ENCODE data around the gene HCRT.
"Not testable (repeated sequence)": the region's sequence is repeated elsewhere in the genome, so short reads cannot be mapped to it uniquely, and the experiment has no call there.

HCRT gene

DNA sequence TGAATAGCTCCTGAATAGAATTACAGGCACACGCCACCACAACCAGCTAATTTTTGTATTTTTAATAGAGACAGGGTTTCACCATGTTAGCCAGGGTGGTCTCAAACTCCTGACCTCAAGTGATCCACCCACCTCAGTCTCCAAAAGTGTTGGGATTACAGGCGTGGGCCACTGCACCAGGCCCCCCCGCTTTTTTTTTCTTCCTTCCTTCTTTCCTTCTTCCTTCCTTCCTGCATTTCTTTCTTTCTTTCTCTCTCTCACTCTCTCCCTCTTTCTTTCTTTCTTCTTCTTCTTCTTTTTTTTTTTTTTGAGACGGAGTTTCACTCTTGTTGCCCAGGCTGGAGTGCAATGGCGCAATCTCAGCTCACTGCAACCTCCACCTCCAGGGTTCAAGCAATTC is 939 bp upstream of the HCRT start:
- H2BK15ac ChIP-seq (ENCODE audit: low read depth, poor library complexity, severe bottlenecking); H3K79me1 ChIP-seq (replicated peaks; ENCODE audit: low read length, poor library complexity, severe bottlenecking); H3K4ac ChIP-seq (ENCODE audit: low read depth in 1 of 2, low read length in 2 of 2); H2BK120ac ChIP-seq (ENCODE audit: low read depth, low read length); DNase-seq; H3K18ac ChIP-seq (ENCODE audit: low read depth in 1 of 2, low read length in 2 of 2); H3K27ac ChIP-seq (ENCODE audit: low read length, poor library complexity, severe bottlenecking); H3K9ac ChIP-seq (ENCODE audit: low read length); H2AK5ac ChIP-seq (ENCODE audit: low read length, severe bottlenecking); H3K14ac ChIP-seq (ENCODE audit: low read length in 2 of 2); H3K23ac ChIP-seq (ENCODE audit: low read length in 2 of 2); H3K9me3 ChIP-seq (ENCODE audit: control insufficient read depth, low read length); H3K4me3 ChIP-seq (ENCODE audit: insufficient read depth in 1 of 2, low read depth in 1 of 2, low read length in 2 of 2); H3K36me3 ChIP-seq (ENCODE audit: control insufficient read depth in 1 of 2, insufficient read depth in 2 of 2, low read depth in 1 of 2, low read length in 2 of 2); H4K91ac ChIP-seq (ENCODE audit: low read length); H3K4me2 ChIP-seq (ENCODE audit: low read length, poor library complexity, severe bottlenecking); H4K8ac ChIP-seq (ENCODE audit: low read length); H2AFZ ChIP-seq (ENCODE audit: low read depth, low read length); H2BK5ac ChIP-seq (ENCODE audit: low read depth, low read length, poor library complexity, severe bottlenecking); H2BK12ac ChIP-seq (ENCODE audit: low read length in 2 of 2): not testable (repeated sequence)
- H3K27me3 ChIP-seq (ENCODE audit: control insufficient read depth in 1 of 2, insufficient read depth in 1 of 2, low read length in 2 of 2): peaks cover 20 to 23% of the 10 kb centered on the region in 2 experiments
- H3K4me1 ChIP-seq (ENCODE audit: control insufficient read depth, insufficient read depth, low read depth, low read length): peaks cover 16% of the 10 kb centered on the region
- WGBS: 89% methylated on average over 5 of the region's 5 CpGs

DNA sequence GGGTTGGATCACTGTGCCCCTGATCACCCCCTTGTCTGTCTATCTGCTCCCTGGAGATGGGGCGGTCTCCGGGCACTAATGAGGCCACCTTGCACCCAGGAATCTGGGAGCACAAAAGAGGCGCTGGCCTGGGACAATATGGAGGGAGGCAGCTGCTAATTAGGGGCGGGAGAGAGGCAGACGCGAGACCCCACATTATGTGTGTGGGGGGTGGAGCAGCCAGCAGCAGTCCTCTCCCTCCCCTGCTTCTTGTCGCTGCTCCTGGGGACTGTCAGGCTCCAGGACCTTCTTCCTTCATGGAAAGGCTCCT is 324 bp upstream of the HCRT start:
- H3K27me3 ChIP-seq (ENCODE audit: control insufficient read depth in 1 of 2, insufficient read depth in 1 of 2, low read length in 2 of 2): peaks cover 27 to 29% of the 10 kb centered on the region in 2 experiments
- H4K91ac ChIP-seq (ENCODE audit: low read length): no peak overlapping the region
- no peak overlapping the region for H2BK120ac ChIP-seq (ENCODE audit: low read depth, low read length)
- H3K4me1 ChIP-seq (ENCODE audit: control insufficient read depth, insufficient read depth, low read depth, low read length): peaks cover 22% of the 10 kb centered on the region
- no peak overlapping the region for H3K4ac ChIP-seq (ENCODE audit: low read depth in 1 of 2, low read length in 2 of 2)
- H3K27ac ChIP-seq (ENCODE audit: low read length, poor library complexity, severe bottlenecking): no peak overlapping the region
- no peak overlapping the region for H3K18ac ChIP-seq (ENCODE audit: low read depth in 1 of 2, low read length in 2 of 2)
- no peak overlapping the region for H2BK15ac ChIP-seq (ENCODE audit: low read depth, poor library complexity, severe bottlenecking)
- H3K36me3 ChIP-seq (ENCODE audit: control insufficient read depth in 1 of 2, insufficient read depth in 2 of 2, low read depth in 1 of 2, low read length in 2 of 2): no peaks in the 10 kb centered on the region
- H3K23ac ChIP-seq (ENCODE audit: low read length in 2 of 2): no peak overlapping the region
- H3K79me1 ChIP-seq (replicated peaks; ENCODE audit: low read length, poor library complexity, severe bottlenecking): no peaks in the 10 kb centered on the region
- 62% methylated on average over 7 of the region's 7 CpGs for WGBS
- H2AFZ ChIP-seq (ENCODE audit: low read depth, low read length): no peak overlapping the region
- H3K9me3 ChIP-seq (ENCODE audit: control insufficient read depth, low read length): no peaks in the 10 kb centered on the region
- DNase-seq: no peak
- H2BK5ac ChIP-seq (ENCODE audit: low read depth, low read length, poor library complexity, severe bottlenecking): no peak overlapping the region
- H4K8ac ChIP-seq (ENCODE audit: low read length): no peak overlapping the region
- no peak overlapping the region for H2AK5ac ChIP-seq (ENCODE audit: low read length, severe bottlenecking)
- no peak overlapping the region for H3K4me3 ChIP-seq (ENCODE audit: insufficient read depth in 1 of 2, low read depth in 1 of 2, low read length in 2 of 2)
- H3K14ac ChIP-seq (ENCODE audit: low read length in 2 of 2): no peak overlapping the region
- no peak overlapping the region for H2BK12ac ChIP-seq (ENCODE audit: low read length in 2 of 2)
- H3K4me2 ChIP-seq (ENCODE audit: low read length, poor library complexity, severe bottlenecking): no peak overlapping the region
- no peak overlapping the region for H3K9ac ChIP-seq (ENCODE audit: low read length)

DNA sequence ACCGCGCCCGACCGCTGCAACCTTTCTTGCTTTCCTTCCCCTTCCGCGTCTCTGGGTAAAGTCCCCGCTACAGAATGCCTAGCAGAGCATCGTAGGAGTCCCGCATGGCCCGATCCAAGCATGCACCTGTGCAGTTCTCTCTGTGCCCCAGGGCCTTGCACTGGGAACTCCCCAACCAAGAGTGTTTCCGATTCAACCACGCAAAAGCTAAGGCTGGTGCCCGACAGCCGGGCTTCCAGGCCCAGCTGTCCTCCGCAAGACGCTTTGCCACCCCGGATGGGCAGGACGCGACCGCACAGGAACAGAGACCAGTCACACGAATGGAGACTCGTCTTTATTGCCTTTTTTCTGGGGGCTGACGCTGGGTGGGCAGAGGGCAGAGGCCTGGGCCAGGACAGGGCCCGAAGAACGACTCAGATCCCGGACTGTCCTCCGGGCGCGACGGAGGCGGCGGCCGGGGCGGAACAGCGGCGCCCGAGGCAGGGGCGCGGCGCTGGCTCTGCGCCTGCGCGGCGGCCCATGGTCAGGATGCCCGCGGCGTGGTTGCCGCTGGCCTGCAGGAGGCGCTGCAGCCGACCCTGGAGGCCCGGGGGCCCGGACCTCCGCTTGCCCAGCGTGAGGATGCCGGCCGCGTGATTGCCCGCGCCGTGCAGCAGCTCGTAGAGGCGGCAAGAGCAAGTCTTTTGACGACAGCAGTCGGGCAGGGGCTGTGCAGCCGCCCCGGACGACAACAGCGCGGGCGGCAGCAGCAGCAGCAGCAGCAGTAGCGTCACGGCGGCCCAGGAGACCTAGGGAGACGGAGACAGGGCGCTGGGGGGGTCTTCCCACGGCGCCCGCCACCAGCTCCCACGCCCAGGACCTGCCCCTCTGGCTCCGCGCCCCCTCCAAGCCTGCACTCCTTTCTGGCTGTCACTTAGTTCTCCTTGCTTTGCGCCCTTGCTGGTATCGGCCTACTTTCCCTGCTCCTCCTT is 1.2 kb downstream of the HCRT start:
- H2AFZ ChIP-seq (ENCODE audit: low read depth, low read length): peak overlapping the region; percentile 72
- H3K36me3 ChIP-seq (ENCODE audit: control insufficient read depth in 1 of 2, insufficient read depth in 2 of 2, low read depth in 1 of 2, low read length in 2 of 2): no peaks in the 10 kb centered on the region
- H3K14ac ChIP-seq (ENCODE audit: low read length in 2 of 2): peak overlapping the region in 1 of 2 experiments; percentile 12
- peaks cover 25% of the 10 kb centered on the region for H3K4me1 ChIP-seq (ENCODE audit: control insufficient read depth, insufficient read depth, low read depth, low read length)
- peak overlapping the region; percentile 51 to 76 for H3K4me3 ChIP-seq (ENCODE audit: insufficient read depth in 1 of 2, low read depth in 1 of 2, low read length in 2 of 2)
- H3K23ac ChIP-seq (ENCODE audit: low read length in 2 of 2): no peak overlapping the region
- H4K91ac ChIP-seq (ENCODE audit: low read length): no peak overlapping the region
- H3K27me3 ChIP-seq (ENCODE audit: control insufficient read depth in 1 of 2, insufficient read depth in 1 of 2, low read length in 2 of 2): peaks cover 42 to 44% of the 10 kb centered on the region in 2 experiments
- no peaks in the 10 kb centered on the region for H3K9me3 ChIP-seq (ENCODE audit: control insufficient read depth, low read length)
- no peak overlapping the region for H3K27ac ChIP-seq (ENCODE audit: low read length, poor library complexity, severe bottlenecking)
- H3K4ac ChIP-seq (ENCODE audit: low read depth in 1 of 2, low read length in 2 of 2): peak overlapping the region; percentile 45 to 84
- no peak overlapping the region for H2BK5ac ChIP-seq (ENCODE audit: low read depth, low read length, poor library complexity, severe bottlenecking)
- peak overlapping the region; percentile 74 for H3K9ac ChIP-seq (ENCODE audit: low read length)
- peak overlapping the region; percentile 97 for H4K8ac ChIP-seq (ENCODE audit: low read length)
- H2BK12ac ChIP-seq (ENCODE audit: low read length in 2 of 2): peak overlapping the region in 1 of 2 experiments; percentile 4
- WGBS: 15% methylated on average over 68 of the region's 83 CpGs
- no peak overlapping the region for H2AK5ac ChIP-seq (ENCODE audit: low read length, severe bottlenecking)
- H3K18ac ChIP-seq (ENCODE audit: low read depth in 1 of 2, low read length in 2 of 2): peak overlapping the region; percentile 50 to 80
- H3K79me1 ChIP-seq (replicated peaks; ENCODE audit: low read length, poor library complexity, severe bottlenecking): no peaks in the 10 kb centered on the region
- peak overlapping the region; percentile 58 for H2BK15ac ChIP-seq (ENCODE audit: low read depth, poor library complexity, severe bottlenecking)
- H2BK120ac ChIP-seq (ENCODE audit: low read depth, low read length): no peak overlapping the region
- peak; percentile 60 for DNase-seq
- peak overlapping the region; percentile 91 for H3K4me2 ChIP-seq (ENCODE audit: low read length, poor library complexity, severe bottlenecking)

DNA sequence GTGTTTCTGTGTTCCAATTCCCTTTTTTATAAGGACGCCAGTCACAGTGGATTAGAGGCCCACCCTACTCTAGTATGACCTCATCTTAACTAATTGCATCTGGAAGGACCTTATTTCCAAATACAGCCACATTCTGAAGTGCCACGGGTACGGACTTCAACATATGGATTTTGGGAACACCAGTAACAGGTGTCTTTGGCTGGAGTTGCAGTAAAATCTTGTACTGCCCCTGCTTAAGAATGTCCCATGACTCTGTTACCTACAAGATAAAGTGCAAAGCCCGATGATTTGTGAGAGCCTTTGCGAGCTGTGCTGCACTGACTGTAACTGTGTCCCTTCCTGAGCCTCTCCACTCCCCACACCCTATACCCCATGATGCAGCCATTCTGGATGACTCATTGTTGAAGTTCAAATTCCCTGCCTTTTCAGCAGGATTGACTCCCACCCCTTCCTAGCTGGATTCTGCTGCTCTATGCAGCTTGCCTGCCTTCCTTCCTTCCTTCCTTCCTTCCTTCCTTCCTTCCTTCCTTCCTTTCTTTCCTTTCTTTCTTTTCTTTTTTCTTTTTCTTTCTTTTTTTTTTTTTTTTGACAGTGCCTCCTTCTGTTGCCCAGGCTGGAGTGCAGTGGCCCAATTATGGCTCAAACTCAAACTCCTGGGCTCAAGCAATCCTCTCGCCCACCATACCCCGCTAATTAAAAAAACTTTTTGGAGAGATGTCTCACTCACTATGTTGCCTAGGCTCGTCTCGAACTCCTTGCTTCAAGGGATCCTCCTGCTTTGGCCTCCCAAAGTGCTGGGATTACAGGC is 2.1 kb downstream of the HCRT start:
- 75% methylated on average over 9 of the region's 9 CpGs for WGBS
- H3K27me3 ChIP-seq (ENCODE audit: control insufficient read depth in 1 of 2, insufficient read depth in 1 of 2, low read length in 2 of 2): peaks cover 49 to 53% of the 10 kb centered on the region in 2 experiments
- H3K27ac ChIP-seq (ENCODE audit: low read length, poor library complexity, severe bottlenecking): no peak overlapping the region
- peak overlapping the region; percentile 74 for H3K9ac ChIP-seq (ENCODE audit: low read length)
- H3K4me2 ChIP-seq (ENCODE audit: low read length, poor library complexity, severe bottlenecking): peak overlapping the region; percentile 91
- peak; percentile 52 for DNase-seq
- peak overlapping the region; percentile 66 for H4K8ac ChIP-seq (ENCODE audit: low read length)
- H3K9me3 ChIP-seq (ENCODE audit: control insufficient read depth, low read length): no peaks in the 10 kb centered on the region
- peak overlapping the region in 1 of 2 experiments; percentile 45 for H3K4ac ChIP-seq (ENCODE audit: low read depth in 1 of 2, low read length in 2 of 2)
- H3K14ac ChIP-seq (ENCODE audit: low read length in 2 of 2): no peak overlapping the region
- H2BK15ac ChIP-seq (ENCODE audit: low read depth, poor library complexity, severe bottlenecking): no peak overlapping the region
- H3K18ac ChIP-seq (ENCODE audit: low read depth in 1 of 2, low read length in 2 of 2): no peak overlapping the region
- no peak overlapping the region for H4K91ac ChIP-seq (ENCODE audit: low read length)
- no peak overlapping the region for H2BK12ac ChIP-seq (ENCODE audit: low read length in 2 of 2)
- H3K4me3 ChIP-seq (ENCODE audit: insufficient read depth in 1 of 2, low read depth in 1 of 2, low read length in 2 of 2): peak overlapping the region in 1 of 2 experiments; percentile 76
- no peaks in the 10 kb centered on the region for H3K79me1 ChIP-seq (replicated peaks; ENCODE audit: low read length, poor library complexity, severe bottlenecking)
- no peak overlapping the region for H2AFZ ChIP-seq (ENCODE audit: low read depth, low read length)
- no peaks in the 10 kb centered on the region for H3K36me3 ChIP-seq (ENCODE audit: control insufficient read depth in 1 of 2, insufficient read depth in 2 of 2, low read depth in 1 of 2, low read length in 2 of 2)
- H3K23ac ChIP-seq (ENCODE audit: low read length in 2 of 2): no peak overlapping the region
- H3K4me1 ChIP-seq (ENCODE audit: control insufficient read depth, insufficient read depth, low read depth, low read length): peaks cover 25% of the 10 kb centered on the region
- H2AK5ac ChIP-seq (ENCODE audit: low read length, severe bottlenecking): no peak overlapping the region
- H2BK5ac ChIP-seq (ENCODE audit: low read depth, low read length, poor library complexity, severe bottlenecking): no peak overlapping the region
- H2BK120ac ChIP-seq (ENCODE audit: low read depth, low read length): no peak overlapping the region

Data from mesenchymal stem cell (in vitro differentiated cells and primary cell).